Prostate gland (tissue), 2 donors: Measurements from ENCODE around the gene HOXA3.

Experiments used
- CTCF ChIP-seq, 4 experiments: fragments of 200-600 bp in 2 of 4; fragments of 450-650 bp in 2 of 4; sonication (generic) in 2 of 4; IDR thresholded peaks; 1 replicate in 3 of 4; 2 replicates in 1 of 4; pipeline ENCODE4 v1.5.1; 2016 to 2019; ENCODE audit warnings: antibody characterized with exemption in 4 of 4, mild to moderate bottlenecking in 2 of 4, moderate library complexity in 2 of 4
- POLR2A ChIP-seq: fragments of 450-650 bp; IDR thresholded peaks from one replicate; pipeline ENCODE4 v1.6.1; 2016; ENCODE audit warnings: antibody characterized with exemption, mild to moderate bottlenecking
- POLR2AphosphoS5 ChIP-seq: sonication (generic); formaldehyde crosslinking; IDR thresholded peaks from one replicate; pipeline ENCODE4 v1.6.1; 2017; ENCODE audit warnings: antibody characterized with exemption

GRCh38 chr7:27157702-27158431, 5.5 kb upstream of the HOXA3 start:
- TF ChIP-seq CTCF (IDR thresholded peaks at IDR 0.05) (no peak), POLR2A (no peak), POLR2AphosphoS5 (no peak)
